K562 (cell line): ENCODE results near the gene ZCCHC9. TPM values are rescaled to one million over a fixed set of nuclear protein-coding genes. Genes with fewer than 3 reads are reported as not detected.

Source experiments
- ATAC-seq: fragments of 200-7000 bp; cut with Tn5 transposase; 3 replicates; pipeline ENCODE4 v1.9.1; 2020; ENCODE audit warnings: moderate library complexity
- BruUV-seq: library from RNA; stranded (reverse); fragments of 400-500 nt; replicated peaks from 2 replicates; lab custom pipeline; 2021; lab: Mats Ljungman, UMichigan
- CTCF ChIA-PET: fragments of 300-600 bp; formaldehyde crosslinking; extraction: SDS; loops from one replicate; lab custom pipeline; 2021; ENCODE audit warnings: low intra/inter-chr PET ratio; lab: Yijun Ruan, JAX
- POLR2A ChIA-PET: fragments of 300-600, 350-650 bp; sonication (Branson Sonifier 250); formaldehyde crosslinking; extraction: SDS; loops from one replicate; lab custom pipeline; 2021; ENCODE audit warnings: antibody characterized with exemption, inconsistent platforms; lab: Yijun Ruan, JAX
- DNase-seq, 4 experiments: peaks; one replicate each; pipeline versions ENCODE4 v3.0.0 to v3.0.0-alpha.2; 2011 to 2018; ENCODE audit warnings: low spot score in 3 of 4, mixed read lengths in 3 of 4; ENCODE audit errors: extremely low read depth in 1 of 4
- FAIRE-seq: peaks from 2 replicates; lab custom pipeline; 2011; peaks lifted over from hg19 to GRCh38; lab: Jason Lieb, UNC
- H2AFZ ChIP-seq: 2 replicates; pipeline ENCODE4 v1.6.0; 2011; ENCODE audit warnings: low read depth, low read length, control low read depth, inconsistent platforms
- H3K27ac ChIP-seq: fragments of 200-600 bp; 3 replicates; pipeline ENCODE4 v1.8.0; 2011; ENCODE audit warnings: low read depth, mild to moderate bottlenecking, control low read depth, inconsistent platforms, low read length, moderate library complexity, mixed read lengths; ENCODE audit errors: extremely low read depth
- H3K27me3 ChIP-seq, 2 experiments: fragments of 300-600 bp in 1 of 2; 2 replicates in 1 of 2; 3 replicates in 1 of 2; pipeline versions ENCODE4 v1.6.0 to v1.8.0; 2011; ENCODE audit warnings: inconsistent platforms in 2 of 2, low read length in 2 of 2, mild to moderate bottlenecking in 1 of 2, mixed read lengths in 1 of 2, moderate library complexity in 1 of 2; ENCODE audit not compliant: control insufficient read depth in 2 of 2, insufficient read depth in 2 of 2
- H3K36me3 ChIP-seq: fragments of 300-600 bp; 3 replicates; pipeline ENCODE4 v1.8.0; 2011; ENCODE audit warnings: mild to moderate bottlenecking, low read length, inconsistent platforms; ENCODE audit not compliant: control insufficient read depth, insufficient read depth
- H3K4me1 ChIP-seq, 2 experiments: fragments of 200-600 bp in 1 of 2; replicated peaks in 1 of 2; 2 replicates in 1 of 2; 3 replicates in 1 of 2; pipeline versions ENCODE4 v1.5.1 to v1.8.0; 2011; ENCODE audit warnings: inconsistent platforms in 2 of 2, low read length in 2 of 2, mild to moderate bottlenecking in 1 of 2, mixed read lengths in 1 of 2, moderate library complexity in 1 of 2; ENCODE audit not compliant: control insufficient read depth in 2 of 2, insufficient read depth in 2 of 2
- H3K4me2 ChIP-seq: 2 replicates; pipeline ENCODE4 v1.6.1; 2011; ENCODE audit warnings: low read length, control low read depth, inconsistent platforms, mixed read lengths; ENCODE audit not compliant: insufficient read depth
- H3K4me3 ChIP-seq: fragments of 200-600 bp; sonication (generic), shearing (Covaris generic); 2 replicates; pipeline ENCODE4 v1.5.1; 2016; ENCODE audit warnings: control low read depth, inconsistent platforms
- H3K79me2 ChIP-seq: fragments of 200-600 bp; 3 replicates; pipeline ENCODE4 v1.8.0; 2011; ENCODE audit warnings: low read length, inconsistent platforms; ENCODE audit not compliant: control insufficient read depth, insufficient read depth
- H3K9ac ChIP-seq, 2 experiments: 2 replicates each; pipeline versions ENCODE4 v1.6.0 to v1.6.1; 2011; ENCODE audit warnings: low read depth in 2 of 2, low read length in 2 of 2, control low read depth in 1 of 2, inconsistent platforms in 1 of 2, mild to moderate bottlenecking in 1 of 2, mixed read lengths in 1 of 2; ENCODE audit not compliant: insufficient read depth in 1 of 2
- H3K9me1 ChIP-seq: one replicate; pipeline ENCODE4 v1.6.0; 2011; ENCODE audit warnings: inconsistent platforms, mild to moderate bottlenecking, low read length, moderate library complexity; ENCODE audit not compliant: control insufficient read depth, insufficient read depth
- H3K9me3 ChIP-seq: replicated peaks from 2 replicates; pipeline ENCODE4 v1.5.1; 2011; ENCODE audit warnings: low read depth, low read length, inconsistent platforms; ENCODE audit not compliant: control insufficient read depth, insufficient read depth
- H4K20me1 ChIP-seq: replicated peaks from 2 replicates; pipeline ENCODE4 v1.6.1; 2011; ENCODE audit warnings: low read length, inconsistent platforms, mixed read lengths; ENCODE audit not compliant: control insufficient read depth, insufficient read depth
- BCOR ChIP-seq: fragments of 450-650 bp; IDR thresholded peaks from 2 replicates; pipeline ENCODE4 v1.6.1; 2016
- HNRNPL ChIP-seq: fragments of 200-400 bp; formaldehyde crosslinking; IDR thresholded peaks from 2 replicates; pipeline ENCODE4 v1.6.1; 2017; ENCODE audit warnings: low read depth, mild to moderate bottlenecking, low read length
- KLF10 ChIP-seq: fragments of 250-450 bp; sonication (Bioruptor Pico); IDR thresholded peaks from 2 replicates; pipeline ENCODE4 v1.6.1; 2021; ENCODE audit warnings: matching md5 sums
- NR4A1 ChIP-seq, 2 experiments: fragments of 250-450 bp in 1 of 2; fragments of 450-650 bp in 1 of 2; sonication (Bioruptor Pico) in 1 of 2; IDR thresholded peaks; 2 replicates each; pipeline versions ENCODE4 v1.4.0 to v1.6.1; 2016 to 2020; ENCODE audit warnings: mild to moderate bottlenecking in 2 of 2, missing compliant biosample characterization in 1 of 2, missing genetic modification characterization in 1 of 2, moderate library complexity in 1 of 2
- NRF1 ChIP-seq, 2 experiments: fragments of 450-650 bp; IDR thresholded peaks in 1 of 2; conservative IDR thresholded peaks in 1 of 2; 2 replicates each; pipeline ENCODE4 v1.6.1; 2014; ENCODE audit warnings: mild to moderate bottlenecking in 2 of 2
- SNAPC5 ChIP-seq: fragments of 250-450 bp; sonication (Bioruptor Pico); IDR thresholded peaks from 2 replicates; pipeline ENCODE4 v1.8.0; 2021; ENCODE audit warnings: moderate library complexity, mild to moderate bottlenecking, inconsistent platforms
- SNIP1 ChIP-seq: fragments of 450-650 bp; IDR thresholded peaks from 2 replicates; pipeline ENCODE4 v1.7.1; 2017; ENCODE audit warnings: low read depth, mild to moderate bottlenecking
- ZNF274 ChIP-seq: IDR thresholded peaks from 2 replicates; pipeline ENCODE4 v1.6.1; 2011; ENCODE audit warnings: low read depth, mild to moderate bottlenecking, low read length, moderate library complexity, borderline replicate concordance
- ZNF354B ChIP-seq: fragments of 250-450 bp; sonication (Bioruptor Pico); IDR thresholded peaks from 2 replicates; pipeline ENCODE4 v1.4.0; 2020
- ZNF436 ChIP-seq: fragments of 250-450, 450-650 bp; sonication (Bioruptor Pico); formaldehyde crosslinking; IDR thresholded peaks from 2 replicates; pipeline ENCODE4 v1.7.0; 2020; ENCODE audit warnings: mild to moderate bottlenecking
- WGBS: fragments of 100-300 bp; shearing (Covaris generic); methylation state at CpG from one replicate; pipeline ENCODE4 v1.1.6; 2016; ENCODE audit warnings: low coverage, mixed read lengths; ENCODE audit not compliant: insufficient coverage; ENCODE audit errors: missing lambda C conversion rate; 5-methylcytosine and 5-hydroxymethylcytosine counted together
- in situ Hi-C: fragments of 300-500 bp; cut with MboI; formaldehyde crosslinking; loops from 4 replicates; pipeline ENCODE4 v1.15.0; 2018; ENCODE audit warnings: inconsistent platforms, mixed read lengths
- intact Hi-C: fragments of 100-400 bp; cut with micrococcal nuclease; formaldehyde crosslinking; loops from 2 replicates; pipeline ENCODE4 v1.14.2; 2022
- polyA plus RNA-seq, 8 experiments: library from polyadenylated mRNA; depleted of rRNA in 4 of 8; stranded (reverse) in 5 of 8; unstranded in 3 of 8; fragments of >200 nt; fragmentation: Nextera tagmentation in 2 of 8; fragmentation: Illumina TruSeq in 1 of 8; extraction: Ambion mirVana in 2 of 8; extraction: Trizol in 1 of 8; gene quantifications; 2 replicates each; pipeline versions ENCODE4 v1.2.1 to v1.2.3, GENCODE V29; 2011 to 2014; ENCODE audit warnings: inconsistent platforms in 1 of 8, missing spikeins in 1 of 8
- total RNA-seq, 7 experiments: library from RNA; depleted of rRNA in 6 of 7; stranded (reverse); fragments of >200 nt in 6 of 7; fragmentation: Illumina TruSeq in 2 of 7; extraction: Trizol in 2 of 7; gene quantifications; 2 replicates each; pipeline versions ENCODE4 v1.2.1 to v1.2.3, GENCODE V29; 2011 to 2021; ENCODE audit warnings: low replicate concordance in 1 of 7
- TF ChIP-seq, protein P1 (sequence below): fragments of 150-350 bp; IDR thresholded peaks from 2 replicates; pipeline ENCODE4 v1.6.1; 2014; ENCODE audit warnings: low read depth, mild to moderate bottlenecking, low read length, borderline replicate concordance
- TF ChIP-seq, protein P2 (sequence below): fragments of 250-450 bp; sonication (Bioruptor Pico); IDR thresholded peaks from 2 replicates; pipeline ENCODE4 v1.5.0; 2021; ENCODE audit warnings: mild to moderate bottlenecking, borderline replicate concordance
- TF ChIP-seq, protein P3 (sequence below), 2 experiments: fragments of 450-650 bp; IDR thresholded peaks; 2 replicates each; pipeline ENCODE4 v1.6.1; 2016

The ZCCHC9 gene
- total and polyA plus RNA-seq, 9 of the 15 experiments (the other 6 are each of a cell fraction or from before 2014, with no cell fraction given), result 40.3 to 95.3 (median 59.9) TPM

- intact Hi-C loops, result no loop called here
- ATAC-seq, result no peak
- no peak for FAIRE-seq
- Histone ChIP-seq H3K9me1 (no peaks in the 10 kb centered on the region), H3K27me3 (no peaks in the 10 kb centered on the region), H3K27ac (no peak overlapping the region), H3K79me2 (no peaks in the 10 kb centered on the region), H2AFZ (no peak overlapping the region), H3K36me3 (peaks cover 50% of the 10 kb centered on the region; the same call in 2 of the 3 replicates), H3K9me3 (no peaks in the 10 kb centered on the region), H3K4me1 (no peaks in the 10 kb centered on the region), H3K4me2 (no peak overlapping the region), H3K9ac (no peak overlapping the region), H3K4me3 (no peak overlapping the region), H4K20me1 (no peaks in the 10 kb centered on the region)
- no peak for DNase-seq
- ChIA-PET CTCF (no interaction called here), POLR2A (interaction anchor here (2.0 kb wide), 1 partner anchor 9 kb away, joined by 8 read pairs; no protein-coding TSS in a partner anchor)
- in situ Hi-C loops, result no loop called here
- BruUV-seq, result no TSS peak
- WGBS, result 94% methylated on average over 1 of the region's 1 CpG
- TF ChIP-seq NRF1 (conservative IDR thresholded peaks at IDR 0.05 in 1 of 2, IDR thresholded peaks at IDR 0.05 in 1 of 2) (no peak), SNIP1 (no peak), NR4A1 (CRISPR knock-in tag; IDR thresholded peaks at IDR 0.05) (no peak), NR4A1 (tag; IDR thresholded peaks at IDR 0.05) (no peak), BCOR (no peak), HNRNPL (no peak), SNAPC5 (CRISPR knock-in tag) (no peak), ZNF436 (CRISPR knock-in tag) (no peak), KLF10 (no peak), ZNF274 (no peak), ZNF354B (CRISPR knock-in tag) (no peak)
- TF ChIP-seq, protein P1, sequence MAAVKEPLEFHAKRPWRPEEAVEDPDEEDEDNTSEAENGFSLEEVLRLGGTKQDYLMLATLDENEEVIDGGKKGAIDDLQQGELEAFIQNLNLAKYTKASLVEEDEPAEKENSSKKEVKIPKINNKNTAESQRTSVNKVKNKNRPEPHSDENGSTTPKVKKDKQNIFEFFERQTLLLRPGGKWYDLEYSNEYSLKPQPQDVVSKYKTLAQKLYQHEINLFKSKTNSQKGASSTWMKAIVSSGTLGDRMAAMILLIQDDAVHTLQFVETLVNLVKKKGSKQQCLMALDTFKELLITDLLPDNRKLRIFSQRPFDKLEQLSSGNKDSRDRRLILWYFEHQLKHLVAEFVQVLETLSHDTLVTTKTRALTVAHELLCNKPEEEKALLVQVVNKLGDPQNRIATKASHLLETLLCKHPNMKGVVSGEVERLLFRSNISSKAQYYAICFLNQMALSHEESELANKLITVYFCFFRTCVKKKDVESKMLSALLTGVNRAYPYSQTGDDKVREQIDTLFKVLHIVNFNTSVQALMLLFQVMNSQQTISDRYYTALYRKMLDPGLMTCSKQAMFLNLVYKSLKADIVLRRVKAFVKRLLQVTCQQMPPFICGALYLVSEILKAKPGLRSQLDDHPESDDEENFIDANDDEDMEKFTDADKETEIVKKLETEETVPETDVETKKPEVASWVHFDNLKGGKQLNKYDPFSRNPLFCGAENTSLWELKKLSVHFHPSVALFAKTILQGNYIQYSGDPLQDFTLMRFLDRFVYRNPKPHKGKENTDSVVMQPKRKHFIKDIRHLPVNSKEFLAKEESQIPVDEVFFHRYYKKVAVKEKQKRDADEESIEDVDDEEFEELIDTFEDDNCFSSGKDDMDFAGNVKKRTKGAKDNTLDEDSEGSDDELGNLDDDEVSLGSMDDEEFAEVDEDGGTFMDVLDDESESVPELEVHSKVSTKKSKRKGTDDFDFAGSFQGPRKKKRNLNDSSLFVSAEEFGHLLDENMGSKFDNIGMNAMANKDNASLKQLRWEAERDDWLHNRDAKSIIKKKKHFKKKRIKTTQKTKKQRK, result no peak
- TF ChIP-seq, protein P2, sequence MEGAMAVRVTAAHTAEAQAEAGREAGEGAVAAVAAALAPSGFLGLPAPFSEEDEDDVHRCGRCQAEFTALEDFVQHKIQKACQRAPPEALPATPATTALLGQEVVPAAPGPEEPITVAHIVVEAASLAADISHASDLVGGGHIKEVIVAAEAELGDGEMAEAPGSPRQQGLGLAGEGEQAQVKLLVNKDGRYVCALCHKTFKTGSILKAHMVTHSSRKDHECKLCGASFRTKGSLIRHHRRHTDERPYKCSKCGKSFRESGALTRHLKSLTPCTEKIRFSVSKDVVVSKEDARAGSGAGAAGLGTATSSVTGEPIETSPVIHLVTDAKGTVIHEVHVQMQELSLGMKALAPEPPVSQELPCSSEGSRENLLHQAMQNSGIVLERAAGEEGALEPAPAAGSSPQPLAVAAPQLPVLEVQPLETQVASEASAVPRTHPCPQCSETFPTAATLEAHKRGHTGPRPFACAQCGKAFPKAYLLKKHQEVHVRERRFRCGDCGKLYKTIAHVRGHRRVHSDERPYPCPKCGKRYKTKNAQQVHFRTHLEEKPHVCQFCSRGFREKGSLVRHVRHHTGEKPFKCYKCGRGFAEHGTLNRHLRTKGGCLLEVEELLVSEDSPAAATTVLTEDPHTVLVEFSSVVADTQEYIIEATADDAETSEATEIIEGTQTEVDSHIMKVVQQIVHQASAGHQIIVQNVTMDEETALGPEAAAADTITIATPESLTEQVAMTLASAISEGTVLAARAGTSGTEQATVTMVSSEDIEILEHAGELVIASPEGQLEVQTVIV, result no peak
- TF ChIP-seq, protein P3, sequence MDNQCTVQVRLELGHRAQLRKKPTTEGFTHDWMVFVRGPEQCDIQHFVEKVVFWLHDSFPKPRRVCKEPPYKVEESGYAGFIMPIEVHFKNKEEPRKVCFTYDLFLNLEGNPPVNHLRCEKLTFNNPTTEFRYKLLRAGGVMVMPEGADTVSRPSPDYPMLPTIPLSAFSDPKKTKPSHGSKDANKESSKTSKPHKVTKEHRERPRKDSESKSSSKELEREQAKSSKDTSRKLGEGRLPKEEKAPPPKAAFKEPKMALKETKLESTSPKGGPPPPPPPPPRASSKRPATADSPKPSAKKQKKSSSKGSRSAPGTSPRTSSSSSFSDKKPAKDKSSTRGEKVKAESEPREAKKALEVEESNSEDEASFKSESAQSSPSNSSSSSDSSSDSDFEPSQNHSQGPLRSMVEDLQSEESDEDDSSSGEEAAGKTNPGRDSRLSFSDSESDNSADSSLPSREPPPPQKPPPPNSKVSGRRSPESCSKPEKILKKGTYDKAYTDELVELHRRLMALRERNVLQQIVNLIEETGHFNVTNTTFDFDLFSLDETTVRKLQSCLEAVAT (IDR thresholded peaks at IDR 0.05), result no peak
These were observed 9.1 kb downstream of the ZCCHC9 start for GRCh38 chr5:81310402-81311063.
